Stomach smooth muscle (tissue), 2 donors: Measurements from ENCODE around the gene TREX2.

Source experiments
- H3K27ac ChIP-seq: one replicate; pipeline ENCODE4 v1.7.0; 2013; ENCODE audit warnings: mild to moderate bottlenecking, low read length, inconsistent platforms
- H3K27me3 ChIP-seq, 2 donors: one replicate each; pipeline ENCODE4 v1.7.0; 2013; ENCODE audit warnings: low read length in 2 of 2; ENCODE audit not compliant: insufficient read depth in 2 of 2, control insufficient read depth in 1 of 2
- H3K36me3 ChIP-seq, 2 donors: one replicate each; pipeline ENCODE4 v1.7.0; 2013; ENCODE audit warnings: low read length in 2 of 2; ENCODE audit not compliant: control insufficient read depth in 2 of 2, insufficient read depth in 2 of 2
- H3K4me1 ChIP-seq: one replicate; pipeline ENCODE4 v1.7.0; 2013; ENCODE audit warnings: low read length; ENCODE audit not compliant: control insufficient read depth, insufficient read depth
- H3K4me3 ChIP-seq, 2 donors: one replicate each; pipeline ENCODE4 v1.7.0; 2013; ENCODE audit warnings: low read length in 2 of 2
- H3K9ac ChIP-seq, 2 donors: one replicate each; pipeline ENCODE4 v1.7.0; 2013; ENCODE audit warnings: low read length in 2 of 2, mild to moderate bottlenecking in 1 of 2
- H3K9me3 ChIP-seq, 2 donors: one replicate each; pipeline ENCODE4 v1.7.0; 2013; ENCODE audit warnings: low read length in 2 of 2; ENCODE audit not compliant: control insufficient read depth in 2 of 2
- donor health status: healthy.
- donor health status: Pancreatic carcinoma.

The TREX2 gene

GRCh38 chrX:153465691-153466380 is 20.0 kb upstream of the TREX2 start:
- H3K4me3 ChIP-seq, result no peak overlapping the region
- H3K4me1 ChIP-seq, result peaks cover 21% of the 10 kb centered on the region
- H3K36me3 ChIP-seq, result peaks cover 0 to 3% of the 10 kb centered on the region in 2 donors
- H3K9ac ChIP-seq, result no peak overlapping the region
- no peak overlapping the region for H3K27ac ChIP-seq
- no peaks in the 10 kb centered on the region for H3K9me3 ChIP-seq
- peaks cover 0 to 7% of the 10 kb centered on the region in 2 donors for H3K27me3 ChIP-seq

- H3K4me1 ChIP-seq, result peaks cover 14% of the 10 kb centered on the region
- no peak overlapping the region for H3K4me3 ChIP-seq
- H3K9ac ChIP-seq, result no peak overlapping the region
- H3K27ac ChIP-seq, result no peak overlapping the region
- peaks cover 0 to 3% of the 10 kb centered on the region in 2 donors for H3K36me3 ChIP-seq
- peaks cover 0 to 7% of the 10 kb centered on the region in 2 donors for H3K27me3 ChIP-seq
- no peaks in the 10 kb centered on the region for H3K9me3 ChIP-seq
Observed at GRCh38 chrX:153464116-153464515, 18.3 kb upstream of the TREX2 start.

- H3K36me3 ChIP-seq, result peaks cover 0 to 3% of the 10 kb centered on the region in 2 donors
- H3K4me3 ChIP-seq, result no peak overlapping the region
- no peak overlapping the region for H3K27ac ChIP-seq
- peaks cover 0 to 7% of the 10 kb centered on the region in 2 donors for H3K27me3 ChIP-seq
- peaks cover 11% of the 10 kb centered on the region for H3K4me1 ChIP-seq
- H3K9me3 ChIP-seq, result no peaks in the 10 kb centered on the region
- no peak overlapping the region for H3K9ac ChIP-seq
Observed at GRCh38 chrX:153463556-153463955, 17.7 kb upstream of the TREX2 start.

DNA sequence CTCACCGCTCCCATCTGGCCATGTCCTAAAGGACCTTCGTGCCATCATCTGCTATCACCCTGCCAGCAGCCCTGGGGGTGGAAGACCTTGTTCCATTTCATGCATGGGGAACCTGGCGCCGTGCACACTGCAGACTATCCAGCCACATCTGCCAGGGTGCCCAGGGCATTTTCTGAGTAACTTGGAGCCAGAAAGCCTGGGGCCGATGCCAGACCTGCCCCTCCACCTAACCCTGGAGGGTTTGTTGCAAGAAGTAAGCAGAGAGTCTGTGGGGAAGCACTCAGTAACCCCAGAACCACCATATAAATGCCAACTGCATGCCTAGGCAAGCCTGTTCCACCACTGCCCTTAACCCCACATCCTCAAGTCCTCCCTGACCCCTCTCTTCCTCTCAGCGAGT is 17.2 kb upstream of the TREX2 start:
- no peak overlapping the region for H3K4me3 ChIP-seq
- peaks cover 11% of the 10 kb centered on the region for H3K4me1 ChIP-seq
- no peaks in the 10 kb centered on the region for H3K9me3 ChIP-seq
- H3K9ac ChIP-seq, result no peak overlapping the region
- H3K36me3 ChIP-seq, result peaks cover 0 to 3% of the 10 kb centered on the region in 2 donors
- H3K27me3 ChIP-seq, result peaks cover 0 to 7% of the 10 kb centered on the region in 2 donors
- no peak overlapping the region for H3K27ac ChIP-seq

DNA sequence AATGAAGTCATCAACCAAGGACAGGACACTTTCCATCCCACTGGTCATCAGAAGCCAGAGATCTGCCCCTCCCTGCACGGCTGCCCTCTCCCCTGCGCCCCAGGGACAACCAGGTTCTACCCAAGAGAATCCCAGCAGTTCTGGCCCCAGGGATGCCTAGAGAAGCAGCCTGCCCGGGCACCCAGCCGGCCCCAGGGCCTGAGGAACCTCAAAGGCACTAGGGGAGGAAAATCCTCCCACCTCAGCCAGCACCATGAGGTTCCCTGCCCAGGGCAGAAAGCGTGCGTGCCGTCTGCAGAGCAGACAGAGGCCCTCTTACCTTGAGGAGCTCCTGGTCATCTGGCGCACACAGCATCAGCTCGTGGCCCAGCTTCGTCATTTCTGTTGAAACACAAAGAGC is 16.4 kb upstream of the TREX2 start:
- peaks cover 0 to 3% of the 10 kb centered on the region in 2 donors for H3K36me3 ChIP-seq

DNA sequence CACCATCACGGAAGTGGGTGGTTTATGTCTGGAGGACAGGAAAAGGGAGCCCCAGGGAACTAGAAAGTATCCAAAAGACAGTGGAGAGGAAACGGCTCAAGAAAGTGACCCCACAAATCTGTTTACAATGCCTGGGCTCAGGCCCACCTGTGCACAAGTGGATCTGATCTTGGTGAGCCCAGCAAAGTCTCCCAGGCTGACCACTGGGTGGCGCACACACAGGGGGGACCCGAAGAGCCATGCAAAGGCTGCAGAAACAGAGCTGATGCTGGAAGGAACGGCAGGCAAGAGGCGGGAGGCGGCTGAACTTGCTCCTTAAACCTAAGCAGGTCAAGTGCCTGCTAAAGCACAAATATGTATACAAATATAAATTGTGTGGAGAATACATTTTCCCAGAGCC is 15.0 kb upstream of the TREX2 start:
- Histone ChIP-seq H3K27ac (no peak overlapping the region), H3K36me3 (peaks cover 0 to 3% of the 10 kb centered on the region in 2 donors), H3K9me3 (no peaks in the 10 kb centered on the region), H3K9ac (no peak overlapping the region), H3K4me1 (peaks cover 21% of the 10 kb centered on the region), H3K27me3 (peaks cover 0 to 7% of the 10 kb centered on the region in 2 donors), H3K4me3 (no peak overlapping the region)

More for the DNA sequence above, 16.4 kb upstream of the TREX2 start:
- Histone ChIP-seq H3K4me1 (peaks cover 10% of the 10 kb centered on the region), H3K4me3 (no peak overlapping the region), H3K27me3 (peaks cover 0 to 7% of the 10 kb centered on the region in 2 donors), H3K9me3 (no peaks in the 10 kb centered on the region), H3K9ac (no peak overlapping the region), H3K27ac (no peak overlapping the region)

GRCh38 chrX:153459986-153460385 is 14.1 kb upstream of the TREX2 start:
- Histone ChIP-seq H3K4me1 (peaks cover 22% of the 10 kb centered on the region), H3K36me3 (peaks cover 0 to 3% of the 10 kb centered on the region in 2 donors), H3K27me3 (peaks cover 0 to 7% of the 10 kb centered on the region in 2 donors), H3K9ac (no peak overlapping the region), H3K9me3 (no peaks in the 10 kb centered on the region), H3K27ac (no peak overlapping the region), H3K4me3 (no peak overlapping the region)

GRCh38 chrX:153458476-153458875 is 12.6 kb upstream of the TREX2 start:
- Histone ChIP-seq H3K9me3 (no peaks in the 10 kb centered on the region), H3K4me1 (peaks cover 18% of the 10 kb centered on the region), H3K27me3 (peaks cover 0 to 2% of the 10 kb centered on the region in 2 donors), H3K4me3 (no peak overlapping the region), H3K9ac (no peak overlapping the region), H3K27ac (no peak overlapping the region), H3K36me3 (peaks cover 0 to 3% of the 10 kb centered on the region in 2 donors)

- H3K9me3 ChIP-seq, result no peaks in the 10 kb centered on the region
- no peak overlapping the region for H3K9ac ChIP-seq
- H3K4me3 ChIP-seq, result no peak overlapping the region
- H3K36me3 ChIP-seq, result peaks cover 0 to 3% of the 10 kb centered on the region in 2 donors
- no peak overlapping the region for H3K27ac ChIP-seq
- H3K4me1 ChIP-seq, result peaks cover 18% of the 10 kb centered on the region
- peaks cover 0 to 2% of the 10 kb centered on the region in 2 donors for H3K27me3 ChIP-seq
Observed at GRCh38 chrX:153457827-153458466, 12.1 kb upstream of the TREX2 start.

GRCh38 chrX:153457136-153457825 is 11.4 kb upstream of the TREX2 start:
- H3K27ac ChIP-seq, result no peak overlapping the region
- H3K27me3 ChIP-seq, result no peaks in the 10 kb centered on the region
- peaks cover 0 to 3% of the 10 kb centered on the region in 2 donors for H3K36me3 ChIP-seq
- peaks cover 18% of the 10 kb centered on the region for H3K4me1 ChIP-seq
- H3K9ac ChIP-seq, result no peak overlapping the region
- no peaks in the 10 kb centered on the region for H3K9me3 ChIP-seq
- H3K4me3 ChIP-seq, result no peak overlapping the region
